HG03196 (cell line): Measurements from ENCODE around the gene CACNG6.
"Not testable (repeated sequence)": the region's sequence is repeated elsewhere in the genome, so short reads cannot be mapped to it uniquely, and the experiment has no call there.

ENCODE experiments used
- ATAC-seq: cut with Tn5 transposase; IDR thresholded peaks from one replicate; pipeline ENCODE4 v1.9.1; 2021; ENCODE audit not compliant: unreplicated experiment

Gene CACNG6

DNA sequence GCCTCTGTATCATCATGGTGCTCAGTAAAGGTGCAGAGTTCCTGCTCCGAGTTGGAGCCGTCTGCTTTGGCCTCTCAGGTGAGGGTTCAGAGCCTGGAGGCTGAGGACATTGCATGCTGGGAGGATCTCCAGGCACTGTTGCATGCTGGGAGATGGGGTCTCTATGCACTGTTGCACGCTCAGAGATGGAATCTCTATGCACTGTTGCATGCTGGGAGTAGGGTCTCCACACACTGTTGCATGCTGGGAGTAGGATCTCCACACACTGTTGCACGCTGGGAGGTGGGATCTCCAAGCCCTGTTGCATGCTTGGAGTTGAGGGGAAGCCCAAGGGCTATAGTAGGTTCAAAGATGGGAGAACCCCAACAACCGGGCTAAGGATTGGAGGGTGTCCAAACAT, 8.3 kb downstream of the CACNG6 start:
- ATAC-seq = no peak

DNA sequence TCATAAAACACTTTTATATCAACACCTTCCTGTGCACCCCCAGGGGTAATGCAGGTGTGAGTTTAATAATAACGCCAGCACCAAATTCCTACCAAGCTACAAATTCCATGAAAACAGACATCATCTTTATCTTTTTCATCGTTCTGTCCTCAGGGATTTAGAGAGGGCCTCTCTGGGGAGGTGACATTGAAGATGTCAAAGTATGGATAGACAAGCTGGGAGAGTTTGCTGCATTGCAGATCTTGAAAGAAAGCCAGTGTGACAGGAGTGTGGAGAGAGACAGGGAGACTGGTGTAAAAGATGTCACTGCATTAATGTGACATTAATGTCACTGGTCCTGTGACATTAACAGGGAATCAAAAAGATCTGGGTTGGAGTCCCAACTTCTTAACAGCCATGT, 10.1 kb downstream of the CACNG6 start:
- ATAC-seq = no peak

DNA sequence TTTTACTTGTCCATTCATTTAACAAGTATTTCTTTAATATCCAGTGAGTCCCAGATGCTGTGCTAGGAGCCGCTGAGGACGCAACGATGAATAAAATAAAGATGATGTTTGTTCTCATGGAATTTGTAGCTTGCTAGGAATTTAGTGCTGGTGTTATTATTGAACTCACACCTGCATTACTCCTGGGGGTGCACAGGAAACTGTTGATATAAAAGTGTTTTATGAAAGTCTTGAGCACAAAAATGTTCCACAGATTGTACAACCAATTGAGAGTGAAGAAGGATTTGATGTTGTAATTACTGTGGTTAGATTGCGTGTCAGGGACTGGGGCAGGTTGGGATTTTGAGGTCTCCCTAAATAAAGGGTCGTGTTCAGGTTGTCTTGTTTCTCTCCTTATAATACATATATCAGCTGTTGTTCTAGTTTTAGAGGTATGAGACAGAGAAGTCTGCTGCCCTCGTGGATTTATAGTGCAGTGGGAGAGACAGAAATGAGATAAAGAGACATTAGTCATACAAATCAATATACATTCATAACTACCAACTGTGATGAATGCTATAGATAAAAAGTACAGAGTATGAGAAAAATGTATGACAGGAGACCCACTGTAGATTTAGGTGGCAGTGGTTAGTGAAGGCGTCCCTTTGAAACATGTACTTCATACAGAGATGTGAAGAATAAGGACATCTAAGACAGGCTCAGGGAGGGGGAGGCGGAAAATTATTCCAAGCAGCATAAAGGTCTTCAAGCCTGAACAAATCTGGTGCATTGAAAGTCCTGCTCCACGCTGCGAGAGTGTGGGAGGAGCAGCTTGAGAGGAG, 11.3 kb downstream of the CACNG6 start:
- no peak for ATAC-seq

DNA sequence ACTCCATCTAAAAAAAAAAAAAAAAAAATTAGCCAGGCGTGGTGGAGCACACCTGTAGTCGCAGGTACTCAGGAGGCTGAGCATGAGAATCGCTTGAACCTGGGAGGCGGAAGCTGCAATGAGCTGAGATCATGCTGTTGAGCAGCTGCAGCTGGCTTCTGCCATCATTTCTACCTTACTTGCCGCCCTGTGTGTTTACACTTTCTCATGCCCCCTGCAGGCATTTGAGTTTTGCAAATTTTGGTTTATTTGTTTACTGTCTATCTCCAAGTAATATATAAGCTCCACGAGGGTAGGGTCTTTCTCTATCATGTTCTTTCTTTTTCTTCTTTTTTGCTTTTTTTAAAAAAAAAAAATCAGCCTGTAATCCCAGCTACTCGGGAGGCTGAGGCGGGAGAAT, 18.0 kb downstream of the CACNG6 start:
- ATAC-seq = no peak

DNA sequence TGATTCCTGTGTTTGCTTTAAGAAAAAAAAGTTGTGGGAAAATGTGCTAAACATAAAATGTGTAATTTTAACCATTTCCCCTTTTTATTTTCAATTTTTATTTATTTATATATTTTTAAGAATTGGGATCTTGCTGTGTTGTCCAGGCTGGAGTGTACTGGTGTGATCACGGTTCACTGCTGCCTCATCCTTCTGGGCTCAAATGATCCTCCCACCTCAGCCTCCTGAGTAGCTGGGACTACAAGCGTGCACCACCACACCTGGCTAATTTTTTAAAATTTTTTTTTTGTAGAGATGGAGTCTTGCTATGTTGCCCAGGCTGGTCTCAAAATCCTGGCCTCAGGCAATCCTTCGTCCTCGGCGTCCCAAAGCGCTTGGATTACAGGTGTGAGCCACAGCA, 19.0 kb downstream of the CACNG6 start:
- ATAC-seq = no peak

DNA sequence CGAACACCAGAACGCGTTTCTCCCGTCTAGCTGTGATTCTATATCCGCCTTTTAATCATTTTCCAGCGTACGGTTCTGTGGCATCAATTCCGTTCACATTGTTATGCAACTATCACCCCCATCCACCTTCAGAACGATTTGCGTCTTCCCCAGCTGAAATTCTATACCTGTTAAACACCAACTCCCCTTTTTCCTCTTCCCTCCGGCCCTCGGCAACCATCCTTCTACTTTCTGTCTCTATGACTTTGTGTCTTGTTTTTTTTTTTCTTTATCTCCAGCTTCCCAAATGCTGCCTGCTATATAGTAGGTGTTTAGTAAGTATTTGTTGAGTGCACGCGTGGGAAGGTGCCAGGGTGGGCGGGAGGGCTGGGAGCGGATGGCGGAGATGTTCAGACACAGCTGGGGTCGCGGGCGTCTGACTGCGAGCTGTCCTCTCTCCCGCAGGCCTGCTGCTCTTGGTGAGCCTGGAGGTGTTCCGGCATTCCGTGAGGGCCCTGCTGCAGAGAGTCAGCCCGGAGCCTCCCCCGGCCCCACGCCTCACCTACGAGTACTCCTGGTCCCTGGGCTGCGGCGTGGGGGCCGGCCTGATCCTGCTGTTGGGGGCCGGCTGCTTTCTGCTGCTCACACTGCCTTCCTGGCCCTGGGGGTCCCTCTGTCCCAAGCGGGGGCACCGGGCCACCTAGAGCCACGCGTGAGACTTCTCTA, 20.2 kb downstream of the CACNG6 start:
- ATAC-seq = no peak

DNA sequence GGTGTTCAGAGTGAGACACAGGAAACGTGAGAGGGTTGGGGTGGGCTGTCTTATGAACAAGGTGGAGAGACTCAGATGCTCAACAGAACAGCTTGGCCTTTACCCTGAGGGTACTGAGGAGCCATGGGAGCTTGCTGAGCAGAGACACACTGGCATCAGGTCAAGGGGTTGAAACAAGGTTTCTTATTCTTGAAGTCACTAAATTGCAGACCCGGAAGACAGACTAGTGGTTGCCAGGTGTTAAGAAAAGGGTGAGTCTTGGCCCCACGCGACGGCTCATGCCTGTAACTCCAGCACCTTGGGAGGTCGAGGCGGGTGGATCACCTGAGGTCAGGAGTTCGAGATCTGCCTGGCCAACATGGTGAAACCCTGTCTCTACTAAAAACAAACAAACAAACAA, 22.4 kb downstream of the CACNG6 start:
- no peak for ATAC-seq

DNA sequence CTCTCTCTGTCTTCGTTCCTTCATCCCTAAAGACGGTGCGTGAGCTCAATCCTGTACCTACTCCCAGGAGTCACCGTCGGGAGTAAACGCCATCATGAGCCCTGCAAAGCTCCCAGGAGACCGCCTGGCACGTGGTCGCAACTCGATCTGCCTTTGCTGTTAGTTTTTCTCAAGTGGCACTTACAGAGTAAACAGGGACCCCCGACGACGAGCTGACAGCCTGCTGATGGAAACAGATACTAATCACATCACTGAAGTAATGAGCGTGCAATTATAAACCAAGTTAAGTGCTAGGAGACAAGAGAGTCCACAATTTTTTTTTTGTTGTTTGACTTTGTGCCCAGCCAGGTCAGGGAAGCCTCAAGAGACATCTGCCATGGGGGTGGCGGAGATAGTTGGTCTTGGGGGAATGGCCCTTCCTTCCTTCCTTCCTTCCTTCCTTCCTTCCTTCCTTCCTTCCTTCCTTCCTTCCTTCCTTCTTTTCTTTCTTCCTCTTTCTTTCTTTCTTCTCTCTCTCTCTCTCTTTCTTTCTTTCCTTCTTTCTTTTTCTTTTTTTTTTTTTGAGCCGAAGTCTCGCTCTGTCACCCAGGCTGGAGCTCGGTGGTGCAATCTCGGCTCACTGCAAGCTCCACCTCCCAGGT, 23.6 kb downstream of the CACNG6 start:
- no peak for ATAC-seq

DNA sequence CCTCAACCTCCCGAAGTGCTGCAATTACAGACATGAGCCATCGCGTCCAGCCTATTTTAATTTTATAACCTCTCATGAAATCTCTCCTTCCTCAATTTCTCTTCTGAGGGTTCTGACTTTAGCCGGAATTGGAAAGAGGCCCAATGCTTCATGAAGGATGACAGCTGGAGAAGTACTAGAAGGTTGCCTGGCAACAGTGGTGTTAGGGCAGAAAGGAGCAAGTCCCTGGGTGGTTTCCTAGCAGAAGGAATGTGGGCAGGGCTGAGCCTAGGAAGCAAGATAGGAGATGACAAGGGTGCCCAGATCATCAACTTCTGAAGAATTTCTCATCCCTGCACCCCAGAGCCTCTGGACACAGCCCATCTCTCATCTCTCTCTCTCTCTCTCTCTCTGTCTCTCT, 25.8 kb downstream of the CACNG6 start:
- no peak for ATAC-seq

DNA sequence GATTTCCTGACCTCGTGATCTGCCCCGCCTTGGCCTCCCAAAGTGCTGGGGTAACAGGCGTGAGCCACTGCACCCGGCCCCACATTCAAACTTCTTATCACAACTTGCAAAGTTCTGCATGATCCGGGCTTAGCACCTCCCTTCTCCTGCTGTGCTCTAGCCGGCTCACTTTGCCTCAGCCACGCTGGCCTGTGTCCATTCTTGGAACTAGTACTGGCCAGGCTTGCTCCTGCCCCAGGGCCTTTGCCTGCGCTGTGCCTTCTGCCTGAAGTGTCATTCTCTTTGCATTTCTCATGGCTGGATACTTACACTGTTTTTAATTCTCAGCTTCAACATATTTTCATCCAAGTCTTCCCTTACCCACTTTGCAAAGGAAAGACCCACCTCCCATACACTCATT, 29.9 kb downstream of the CACNG6 start:
- no peak for ATAC-seq

DNA sequence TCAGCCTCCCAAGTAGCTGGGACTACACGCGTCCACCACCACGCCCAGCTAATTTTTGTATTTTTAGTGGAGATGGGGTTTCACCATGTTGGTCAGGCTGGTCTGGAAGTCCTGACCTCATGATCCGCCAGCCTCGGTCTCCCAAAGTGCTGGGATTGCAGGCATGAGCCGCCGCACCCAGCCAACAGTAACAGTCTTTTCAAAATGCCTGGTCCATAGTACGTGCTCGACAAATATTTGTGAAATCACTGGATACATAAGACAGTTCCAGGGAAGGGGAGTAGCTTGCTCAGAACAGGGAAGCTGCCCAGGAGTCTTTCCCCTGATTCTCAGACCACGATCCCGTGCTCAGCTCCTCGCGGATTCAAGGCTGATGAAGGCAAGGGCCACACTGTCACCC, 30.5 kb downstream of the CACNG6 start:
- ATAC-seq = no peak

DNA sequence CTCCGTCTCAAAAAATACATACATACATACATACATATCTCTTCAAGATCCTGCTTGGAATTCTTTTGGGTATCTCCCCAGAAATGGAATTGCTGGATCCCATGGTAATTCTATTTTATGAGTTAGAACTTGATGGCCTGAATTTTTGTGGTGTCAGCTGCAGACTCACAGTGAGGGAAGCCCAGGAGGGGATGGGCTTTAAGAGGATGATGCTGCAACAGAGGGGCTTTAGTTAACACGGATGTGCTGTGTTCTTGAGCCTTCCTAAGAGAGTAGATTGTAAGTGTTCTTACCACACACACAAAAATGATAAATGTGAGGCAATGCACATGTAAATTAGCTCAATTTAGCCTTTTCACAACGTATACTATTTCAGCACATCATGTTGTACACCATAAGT, 31.8 kb downstream of the CACNG6 start:
- no peak for ATAC-seq

DNA sequence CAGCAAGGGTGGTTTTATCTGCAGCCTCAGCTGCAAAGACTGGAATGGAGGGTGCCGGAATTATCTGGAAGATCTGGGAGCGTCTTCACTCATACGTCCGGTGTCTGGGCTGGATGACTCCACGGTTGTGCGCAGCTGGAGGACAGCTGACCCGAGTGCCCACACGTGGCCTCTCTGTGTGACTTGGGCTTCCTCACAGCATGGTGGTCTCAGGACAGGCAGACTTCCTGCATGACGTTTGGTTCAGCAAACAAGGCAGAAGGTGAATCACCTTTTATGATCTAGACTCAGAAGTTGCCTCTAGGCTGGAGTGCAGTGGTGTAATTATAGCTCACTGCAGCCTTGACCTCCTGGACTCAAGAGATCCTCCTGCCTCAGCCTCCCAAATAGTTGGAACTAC, 33.2 kb downstream of the CACNG6 start:
- ATAC-seq = no peak

DNA sequence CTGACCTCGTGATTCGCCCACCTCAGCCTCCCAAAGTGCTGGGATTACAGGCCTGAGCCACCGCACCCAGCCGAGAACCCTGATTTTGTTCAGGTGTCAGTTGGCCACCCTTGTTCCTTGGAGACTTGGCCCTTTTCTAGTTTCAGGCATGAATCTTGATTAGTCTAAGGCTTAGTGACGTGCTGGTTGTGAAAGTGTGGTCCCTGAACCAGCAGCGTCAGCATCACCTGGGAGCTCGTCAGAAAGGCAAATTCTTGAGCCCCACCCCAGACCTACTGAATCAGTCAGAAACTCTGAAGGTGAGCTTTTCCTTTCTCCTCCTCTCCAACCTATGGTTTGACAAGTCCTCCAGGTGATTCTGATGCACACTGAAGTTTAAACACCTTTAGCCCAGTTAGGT, 35.2 kb downstream of the CACNG6 start:
- ATAC-seq = no peak

DNA sequence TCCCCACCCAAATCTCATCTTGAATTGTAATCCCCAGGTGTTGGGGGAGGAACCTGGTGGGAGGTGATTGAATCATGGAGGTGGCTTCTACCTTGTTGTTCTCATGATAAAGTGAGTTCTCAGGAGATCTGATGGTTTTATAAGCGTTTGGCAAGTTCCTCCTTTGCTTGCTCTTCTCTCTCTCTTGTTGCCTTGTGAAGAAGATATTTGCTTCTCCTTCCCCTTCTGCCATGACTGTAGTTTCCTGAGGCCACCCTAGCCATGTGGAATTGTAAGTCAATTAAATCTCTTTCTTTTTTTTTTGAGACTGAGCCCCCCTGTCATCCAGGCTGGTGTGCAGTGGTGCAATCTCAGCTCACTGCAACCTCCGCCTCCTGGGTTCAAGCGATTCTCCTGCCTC, 37.9 kb downstream of the CACNG6 start:
- ATAC-seq = no peak

DNA sequence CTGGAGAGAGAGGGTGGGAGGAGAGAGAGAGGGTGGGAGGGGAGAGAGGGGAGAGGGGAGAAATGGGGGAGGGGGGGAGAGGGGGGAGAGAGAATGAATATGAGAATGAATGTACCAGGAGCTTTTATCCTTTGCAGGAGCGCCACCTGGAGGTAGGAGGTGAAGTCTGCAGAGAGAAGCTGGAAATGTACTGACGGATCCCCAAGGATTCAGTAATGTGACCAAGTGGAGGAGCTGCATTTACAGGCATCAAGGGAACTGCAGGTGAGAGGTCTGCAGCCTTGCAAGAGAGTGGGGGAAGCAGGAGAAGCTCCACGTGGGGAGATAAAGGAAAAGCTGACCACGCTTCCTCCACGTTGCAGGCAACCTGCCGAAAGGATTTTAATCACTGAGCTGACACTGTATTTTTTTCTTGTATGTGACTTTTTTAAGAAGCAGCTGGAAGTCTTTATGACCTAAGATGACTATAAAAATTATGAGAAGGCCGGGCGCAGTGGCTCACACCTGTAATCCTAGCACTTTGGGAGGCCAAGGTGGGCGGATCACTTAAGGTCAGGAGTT, 38.6 kb downstream of the CACNG6 start:
- no peak for ATAC-seq

DNA sequence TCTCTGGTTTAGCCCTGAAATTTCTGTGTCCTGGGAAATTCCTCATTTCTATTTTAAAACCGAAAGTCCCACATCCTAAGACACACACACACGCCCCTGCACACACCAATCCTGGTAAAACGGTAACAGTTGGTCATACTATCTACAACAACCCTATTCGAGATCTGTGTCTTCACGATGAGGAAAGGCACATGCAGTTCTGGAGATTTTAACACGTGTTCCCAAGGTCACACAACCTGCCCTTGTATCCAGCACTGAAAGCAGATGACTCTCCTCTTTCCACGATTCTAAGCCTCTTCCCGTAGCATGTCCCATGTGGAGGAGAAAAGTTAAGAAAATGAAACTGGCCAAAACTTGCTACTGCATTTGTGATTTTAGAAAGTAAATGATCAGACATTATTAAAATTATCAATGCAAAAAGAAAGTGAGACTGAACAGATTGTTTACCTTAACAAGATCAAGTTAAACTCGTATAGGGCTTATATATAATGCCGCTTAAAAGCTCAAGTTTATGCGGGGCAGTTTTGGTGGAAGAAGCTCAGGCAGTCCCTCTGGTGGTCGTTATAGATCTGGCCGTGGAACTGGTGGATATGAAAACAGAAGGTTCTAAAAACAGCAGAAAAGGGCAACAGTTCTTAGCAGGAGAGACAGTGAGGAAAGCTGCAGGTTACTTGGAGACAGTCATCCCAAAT, 39.6 kb downstream of the CACNG6 start:
- ATAC-seq = no peak

DNA sequence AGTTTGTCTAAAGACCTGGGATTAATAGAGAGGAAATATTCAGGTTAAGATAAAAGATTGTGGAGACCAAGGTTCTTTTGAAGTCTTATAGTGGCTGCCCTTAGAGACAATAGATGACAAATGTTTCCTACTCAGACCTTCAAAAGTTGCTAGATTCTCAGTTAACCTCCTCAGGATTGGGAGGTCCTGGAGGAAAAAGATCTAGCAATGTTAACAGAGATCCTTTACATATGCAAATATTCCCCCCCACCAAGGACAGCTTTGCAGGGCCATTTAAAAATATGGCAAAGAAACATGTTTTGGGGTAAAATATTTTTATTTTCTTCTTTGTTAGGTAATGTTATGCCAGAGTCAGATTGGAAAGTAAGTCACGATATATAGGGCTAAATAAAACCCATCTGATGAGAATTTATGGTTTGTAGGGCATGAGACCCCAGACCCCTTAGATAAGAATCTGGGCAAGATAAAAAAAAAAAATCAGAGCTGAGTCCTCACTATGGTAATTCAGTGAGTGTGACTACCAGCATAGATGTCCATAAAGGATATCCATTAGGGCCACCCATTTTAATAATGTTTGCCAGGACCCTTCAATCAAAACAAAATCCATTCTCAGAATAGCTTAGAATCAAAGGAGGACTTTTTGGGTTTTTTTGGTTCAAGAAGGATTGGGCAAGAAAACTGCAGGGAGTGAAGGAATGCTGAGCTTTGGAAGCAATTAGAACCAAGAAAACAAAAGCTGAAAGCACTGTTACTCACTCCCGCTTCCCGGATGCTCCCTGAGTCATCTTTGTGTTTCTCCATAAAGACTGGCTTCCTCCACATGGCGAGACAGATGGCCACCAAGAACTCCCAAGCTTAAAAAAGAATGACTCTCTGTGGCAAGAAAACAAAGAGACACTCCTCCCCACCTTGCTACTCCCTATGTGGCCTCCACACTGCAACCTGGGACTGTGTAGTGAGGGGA, 44.1 kb downstream of the CACNG6 start:
- no peak for ATAC-seq

DNA sequence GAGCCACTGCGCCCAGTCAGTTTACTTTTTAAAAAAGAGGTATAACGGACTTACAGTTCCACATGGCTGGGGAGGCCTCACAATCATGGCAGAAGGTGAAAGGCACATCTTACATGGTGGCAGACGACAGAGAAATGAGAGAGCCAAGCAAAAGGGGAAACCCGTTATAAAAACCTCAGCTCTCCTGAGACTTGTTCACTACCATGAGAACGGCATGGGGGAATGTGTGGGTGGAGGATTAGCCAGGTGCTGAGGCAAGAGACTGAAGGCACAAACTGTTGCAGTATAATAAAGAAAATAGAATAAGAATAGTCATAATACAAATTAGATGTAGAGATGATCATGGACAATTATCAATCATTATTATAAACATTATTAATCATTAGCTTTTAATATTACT, 45.1 kb downstream of the CACNG6 start:
- ATAC-seq = not testable (repeated sequence)

DNA sequence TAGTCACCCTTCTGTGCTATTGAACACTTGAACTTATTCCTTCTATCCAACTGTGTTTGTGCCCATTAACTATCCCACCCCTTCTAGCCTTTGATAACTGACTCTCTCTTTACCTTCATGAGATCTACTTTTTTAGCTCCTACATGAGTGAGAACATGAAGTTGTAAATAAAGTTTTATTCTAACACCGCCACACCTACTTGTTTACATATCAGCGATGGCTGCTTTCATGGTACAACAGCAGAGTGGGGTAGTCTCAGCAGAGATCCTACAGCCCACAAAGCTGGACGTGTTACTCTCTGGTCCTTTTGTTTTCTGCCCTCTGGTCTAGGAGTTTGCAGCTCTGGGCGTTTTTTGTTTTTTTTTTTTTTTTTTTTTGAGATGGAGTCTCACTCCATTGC, 48.6 kb downstream of the CACNG6 start:
- ATAC-seq = no peak
